Measurements from ENCODE around the gene NELL2.

- TF ChIP-seq, protein P1, sequence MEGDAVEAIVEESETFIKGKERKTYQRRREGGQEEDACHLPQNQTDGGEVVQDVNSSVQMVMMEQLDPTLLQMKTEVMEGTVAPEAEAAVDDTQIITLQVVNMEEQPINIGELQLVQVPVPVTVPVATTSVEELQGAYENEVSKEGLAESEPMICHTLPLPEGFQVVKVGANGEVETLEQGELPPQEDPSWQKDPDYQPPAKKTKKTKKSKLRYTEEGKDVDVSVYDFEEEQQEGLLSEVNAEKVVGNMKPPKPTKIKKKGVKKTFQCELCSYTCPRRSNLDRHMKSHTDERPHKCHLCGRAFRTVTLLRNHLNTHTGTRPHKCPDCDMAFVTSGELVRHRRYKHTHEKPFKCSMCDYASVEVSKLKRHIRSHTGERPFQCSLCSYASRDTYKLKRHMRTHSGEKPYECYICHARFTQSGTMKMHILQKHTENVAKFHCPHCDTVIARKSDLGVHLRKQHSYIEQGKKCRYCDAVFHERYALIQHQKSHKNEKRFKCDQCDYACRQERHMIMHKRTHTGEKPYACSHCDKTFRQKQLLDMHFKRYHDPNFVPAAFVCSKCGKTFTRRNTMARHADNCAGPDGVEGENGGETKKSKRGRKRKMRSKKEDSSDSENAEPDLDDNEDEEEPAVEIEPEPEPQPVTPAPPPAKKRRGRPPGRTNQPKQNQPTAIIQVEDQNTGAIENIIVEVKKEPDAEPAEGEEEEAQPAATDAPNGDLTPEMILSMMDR (IDR thresholded peaks at IDR 0.05) = no peak
- no peak for TF ChIP-seq EP300 (IDR thresholded peaks at IDR 0.05)
- TF ChIP-seq POLR2A (IDR thresholded peaks at IDR 0.05; ENCODE audit: low read depth) = no peak
Measured at GRCh38 chr12:44550377-44550776, 325.7 kb downstream of the NELL2 start.

Data from esophagus muscularis mucosa (tissue), 4 donors.